ENCODE measurements around the gene GBX2.
"Not testable (repeated sequence)": the region's sequence is repeated elsewhere in the genome, so short reads cannot be mapped to it uniquely, and the experiment has no call there.

GBX2 gene

GRCh38 chr2:236143811-236144210 is 24.4 kb downstream of the GBX2 start:
- no peak for DNase-seq

- DNase-seq, result not testable (repeated sequence)
Measured at GRCh38 chr2:236141616-236142015, 26.6 kb downstream of the GBX2 start.

GRCh38 chr2:236137066-236137465 is 31.1 kb downstream of the GBX2 start:
- DNase-seq, result no peak

- DNase-seq, result no peak
Measured at GRCh38 chr2:236136538-236136937, 31.6 kb downstream of the GBX2 start.

- DNase-seq, result no peak
Measured at GRCh38 chr2:236133410-236134012, 34.7 kb downstream of the GBX2 start.

- no peak for DNase-seq
Measured at GRCh38 chr2:236131073-236131692, 37.0 kb downstream of the GBX2 start.

- no peak for DNase-seq
Measured at GRCh38 chr2:236130349-236130998, 37.7 kb downstream of the GBX2 start.

- no peak for DNase-seq
Measured at GRCh38 chr2:236129935-236130334, 38.3 kb downstream of the GBX2 start.

- DNase-seq, result no peak
Measured at GRCh38 chr2:236128321-236128720, 39.9 kb downstream of the GBX2 start.

GRCh38 chr2:236127010-236127409 is 41.2 kb downstream of the GBX2 start:
- no peak for DNase-seq

GRCh38 chr2:236125541-236125940 is 42.6 kb downstream of the GBX2 start:
- DNase-seq, result no peak

- DNase-seq, result no peak
Measured at GRCh38 chr2:236124182-236124893, 43.8 kb downstream of the GBX2 start.

GRCh38 chr2:236123716-236124115 is 44.5 kb downstream of the GBX2 start:
- no peak for DNase-seq

GRCh38 chr2:236122236-236122635 is 46.0 kb downstream of the GBX2 start:
- no peak for DNase-seq

GRCh38 chr2:236121546-236121945 is 46.6 kb downstream of the GBX2 start:
- DNase-seq, result no peak

GRCh38 chr2:236120829-236121228 is 47.4 kb downstream of the GBX2 start:
- no peak for DNase-seq

GRCh38 chr2:236120141-236120601 is 48.0 kb downstream of the GBX2 start:
- no peak for DNase-seq

GRCh38 chr2:236119476-236119875 is 48.7 kb downstream of the GBX2 start:
- DNase-seq, result no peak

GRCh38 chr2:236119003-236119402 is 49.2 kb downstream of the GBX2 start:
- no peak for DNase-seq

GRCh38 chr2:236117861-236118269 is 50.3 kb downstream of the GBX2 start:
- no peak for DNase-seq

GRCh38 chr2:236117401-236117800 is 50.8 kb downstream of the GBX2 start:
- no peak for DNase-seq
